HG03060 (cell line): Measurements from ENCODE around the gene SLC17A5.
"Not testable (repeated sequence)": the region's sequence is repeated elsewhere in the genome, so short reads cannot be mapped to it uniquely, and the experiment has no call there.

Experiments used
- ATAC-seq: cut with Tn5 transposase; IDR thresholded peaks from one replicate; pipeline ENCODE4 v1.9.1; 2021; ENCODE audit warnings: low read depth, moderate number of reproducible peaks; ENCODE audit not compliant: unreplicated experiment

The SLC17A5 gene

DNA sequence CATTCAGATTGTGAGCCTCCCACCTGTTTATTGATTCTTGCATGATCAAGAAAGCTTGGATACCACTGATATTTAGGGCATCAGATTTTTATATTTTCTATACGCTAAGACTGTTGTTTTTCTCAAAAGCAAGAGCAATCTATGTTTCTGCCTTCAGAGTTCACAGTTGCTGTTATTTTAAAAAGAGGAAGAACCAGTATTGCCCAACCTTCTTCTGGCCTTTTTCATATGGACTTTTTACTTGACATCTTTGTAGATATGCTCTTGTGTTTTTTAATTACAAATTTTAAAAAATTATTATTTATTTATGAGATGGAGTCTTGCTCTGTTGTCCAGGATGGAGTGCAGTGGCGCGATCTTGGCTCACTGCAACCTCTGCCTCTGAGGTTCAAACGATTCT, 28.9 kb downstream of the SLC17A5 start:
- no peak for ATAC-seq

- not testable (repeated sequence) for ATAC-seq
Observed at GRCh38 chr6:73623480-73623879, 30.3 kb downstream of the SLC17A5 start.

DNA sequence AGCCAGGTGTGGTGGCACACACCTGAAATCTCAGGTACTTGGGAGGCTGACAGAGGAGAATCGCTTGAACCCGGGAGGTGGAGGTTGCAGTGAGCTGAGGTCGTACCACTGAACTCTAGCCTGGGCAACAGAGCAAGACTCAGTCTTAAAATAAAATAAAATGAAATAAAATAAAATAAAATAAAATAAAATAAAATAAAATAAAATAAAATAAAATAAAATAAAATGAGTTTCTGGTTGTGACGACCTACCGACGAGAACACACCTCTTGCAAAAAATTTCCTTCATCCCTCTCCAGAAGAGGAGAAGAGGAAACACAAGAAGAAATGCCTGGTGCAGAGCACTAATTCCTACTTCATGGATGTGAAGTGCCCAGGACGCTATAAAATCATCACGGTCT, 35.7 kb downstream of the SLC17A5 start:
- ATAC-seq: not testable (repeated sequence)

DNA sequence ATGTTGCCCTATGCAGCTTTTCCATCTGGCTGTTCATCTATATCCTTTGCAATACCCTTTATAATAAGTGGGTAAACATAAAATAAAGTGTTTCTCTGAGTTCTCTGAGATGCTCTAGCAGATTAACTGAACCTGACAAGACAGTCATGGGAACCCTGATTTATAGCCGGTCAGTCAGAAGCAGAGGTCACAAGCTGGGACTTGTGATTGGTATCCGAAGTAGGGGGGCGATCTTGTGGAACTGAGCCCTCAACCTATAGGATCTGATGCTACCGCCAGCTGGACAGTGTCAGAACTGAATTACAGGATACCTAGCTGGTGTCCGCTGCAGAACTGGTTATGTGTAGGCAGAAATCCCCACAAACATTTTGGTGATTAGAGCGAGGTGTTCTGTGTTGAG, 39.0 kb downstream of the SLC17A5 start:
- ATAC-seq: no peak

GRCh38 chr6:73613806-73614536, 39.8 kb downstream of the SLC17A5 start:
- no peak for ATAC-seq

GRCh38 chr6:73612611-73613010, 41.2 kb downstream of the SLC17A5 start:
- no peak for ATAC-seq

GRCh38 chr6:73610444-73611275, 43.1 kb downstream of the SLC17A5 start:
- no peak for ATAC-seq

- no peak for ATAC-seq
Observed at GRCh38 chr6:73608761-73609160, 45.0 kb downstream of the SLC17A5 start.

- ATAC-seq: no peak
Observed at GRCh38 chr6:73606428-73606827, 47.4 kb downstream of the SLC17A5 start.

DNA sequence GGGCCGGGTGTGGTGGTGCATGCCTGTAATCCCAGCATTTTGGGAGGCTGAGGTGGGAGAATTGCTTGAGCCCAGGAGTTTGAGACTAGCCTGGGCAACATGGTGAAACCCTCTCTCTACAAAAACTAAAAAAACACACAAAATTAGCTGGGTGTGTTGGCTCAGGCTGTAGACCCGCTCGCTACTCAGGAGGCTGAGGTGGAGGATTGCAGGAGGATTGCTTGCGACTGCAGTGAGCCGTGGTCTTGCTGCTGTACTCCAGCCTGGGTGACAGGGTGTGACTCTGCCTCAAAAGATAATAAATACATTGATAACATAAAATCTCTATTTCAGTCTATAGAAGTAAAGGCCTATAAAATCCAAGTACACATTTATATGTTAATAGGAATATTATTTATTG, 49.3 kb downstream of the SLC17A5 start:
- ATAC-seq: no peak

DNA sequence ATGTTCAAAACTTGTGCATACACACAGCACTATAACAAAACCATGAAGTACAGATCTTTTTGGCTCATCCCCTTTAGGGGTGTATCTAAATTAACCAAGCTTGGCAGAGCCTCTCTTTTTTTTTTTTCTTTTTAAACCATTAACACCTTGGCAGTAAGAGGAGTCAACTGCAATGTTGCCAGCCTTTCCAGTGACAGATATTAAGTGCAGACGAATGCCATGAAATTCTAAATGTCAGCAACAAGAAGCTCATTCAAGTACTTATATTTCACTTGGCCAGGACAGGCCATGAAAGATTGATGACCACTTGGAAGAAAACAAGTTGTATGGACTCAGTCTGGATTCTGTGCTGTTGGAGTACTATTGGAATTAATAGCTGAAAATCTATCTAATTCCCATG, 49.8 kb downstream of the SLC17A5 start:
- ATAC-seq: no peak

GRCh38 chr6:73586416-73586974, 67.3 kb downstream of the SLC17A5 start:
- ATAC-seq: no peak

- ATAC-seq: peak; percentile 46
Observed at GRCh38 chr6:73585566-73586415, 68.0 kb downstream of the SLC17A5 start.

- ATAC-seq: no peak
Observed at GRCh38 chr6:73581293-73581692, 72.5 kb downstream of the SLC17A5 start.

DNA sequence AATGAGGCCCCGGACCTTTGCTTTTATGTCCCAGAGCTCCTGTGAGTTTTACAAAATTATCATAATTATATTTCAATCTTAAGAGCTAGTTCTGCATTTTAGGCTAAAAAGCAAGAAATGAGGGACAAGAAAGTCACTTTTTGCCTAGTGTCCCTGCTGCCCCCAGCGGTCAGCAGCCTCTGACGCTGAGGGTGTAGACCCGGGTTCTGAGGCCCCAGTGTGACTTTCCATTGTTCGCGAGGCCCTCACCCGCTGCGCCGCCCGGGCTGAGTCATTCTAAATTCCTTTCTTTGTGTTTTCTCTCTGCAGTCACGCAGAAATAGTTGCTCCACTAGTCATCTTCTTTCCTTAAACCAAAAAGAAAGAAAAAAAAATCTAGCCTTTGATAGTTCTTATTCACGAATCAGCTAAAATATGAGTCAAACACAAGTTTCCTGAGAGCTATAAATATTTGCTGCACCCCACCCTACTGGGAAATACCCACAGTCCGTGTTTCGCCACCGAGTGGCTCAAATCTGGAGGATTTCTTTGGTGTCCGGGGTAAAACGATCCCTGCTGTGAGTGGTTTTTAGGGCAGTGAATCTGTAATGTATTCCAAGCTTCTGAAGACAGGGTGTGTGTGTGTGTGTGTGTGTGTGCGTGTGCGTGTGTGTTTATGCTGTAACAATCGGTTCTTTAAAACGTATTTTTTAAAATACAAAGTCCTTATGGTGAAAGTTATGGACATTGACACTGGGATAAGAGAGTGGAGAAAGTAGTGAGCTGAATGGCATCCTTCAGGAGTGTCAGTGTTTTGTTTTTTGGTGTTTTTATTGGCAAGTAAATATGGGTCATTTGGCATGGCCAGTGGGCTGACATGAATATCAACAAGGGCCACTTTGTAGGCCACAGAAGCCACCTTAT, 73.3 kb downstream of the SLC17A5 start:
- peak; percentile 60 for ATAC-seq

GRCh38 chr6:73579851-73580246, 73.9 kb downstream of the SLC17A5 start:
- ATAC-seq: peak; percentile 9

- ATAC-seq: no peak
Observed at GRCh38 chr6:73579389-73579788, 74.4 kb downstream of the SLC17A5 start.

GRCh38 chr6:73577676-73578075, 76.1 kb downstream of the SLC17A5 start:
- ATAC-seq: no peak

DNA sequence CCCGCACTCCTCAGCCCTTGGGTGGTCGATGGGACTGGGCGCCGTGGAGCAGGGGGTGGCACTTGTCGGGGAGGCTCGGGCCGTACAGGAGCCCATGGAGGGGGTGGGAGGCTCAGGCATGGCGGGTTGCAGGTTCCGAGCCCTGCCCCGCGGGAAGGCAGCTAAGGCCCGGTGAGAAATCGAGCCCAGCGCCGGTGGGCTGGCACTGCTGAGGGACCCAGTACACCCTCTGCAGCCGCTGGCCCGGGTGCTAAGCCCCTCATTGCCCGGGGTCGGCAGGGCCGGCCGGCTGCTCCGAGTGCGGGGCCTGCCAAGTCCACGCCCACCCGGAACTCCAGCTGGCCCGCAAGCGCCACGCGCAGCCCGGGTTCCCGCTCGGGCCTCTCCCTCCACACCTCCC, 81.3 kb downstream of the SLC17A5 start:
- ATAC-seq: not testable (repeated sequence)
